Activated CD8-positive, alpha-beta memory T cell treated with anti-CD3 and anti-CD28 coated beads, Interleukin-2, amount 10 ng/mL, durations not matched to agents 7 days and 5 days (primary cell): Measurements from ENCODE around the gene PACRG. TPM values are rescaled to one million over a fixed set of nuclear protein-coding genes. Genes with fewer than 3 reads are reported as not detected.

Source experiments
- ATAC-seq: fragments of 150-1000 bp; cut with Tn5 transposase; one replicate; pipeline ENCODE4 v1.10.0; 2021; ENCODE audit warnings: moderate library complexity
- CTCF ChIA-PET: fragments of 350-600 bp; sonication (Branson Sonifier 250); formaldehyde crosslinking; loops from one replicate; lab custom pipeline; 2021; ENCODE audit warnings: antibody characterized with exemption; lab: Charles Lee
- DNase-seq: peaks from one replicate; pipeline ENCODE4 v3.0.0-alpha.2; 2020
- H3K27ac Mint-ChIP-seq: one replicate; pipeline ENCODE4 v1.8.0; 2021; ENCODE audit warnings: mild to moderate bottlenecking, mixed read lengths
- H3K27me3 Mint-ChIP-seq: one replicate; pipeline ENCODE4 v1.8.0; 2021; ENCODE audit warnings: mixed read lengths
- H3K36me3 Mint-ChIP-seq: one replicate; pipeline ENCODE4 v1.8.0; 2021; ENCODE audit warnings: mild to moderate bottlenecking, mixed read lengths
- H3K4me1 Mint-ChIP-seq: one replicate; pipeline ENCODE4 v1.8.0; 2021; ENCODE audit warnings: mixed read lengths
- H3K4me3 Mint-ChIP-seq: one replicate; pipeline ENCODE4 v1.8.0; 2021; ENCODE audit warnings: mild to moderate bottlenecking, moderate library complexity, mixed read lengths
- H3K9me3 Mint-ChIP-seq: one replicate; pipeline ENCODE4 v1.8.0; 2022; ENCODE audit warnings: low read depth, mixed read lengths
- total RNA-seq, 2 experiments: library from RNA; stranded (reverse); gene quantifications; one replicate each; pipeline ENCODE4 v1.2.3, GENCODE V29; 2021

The PACRG gene
- total RNA-seq, 2 experiments from 2014 or later, result not detected

GRCh38 chr6:163344411-163344810, 616.6 kb downstream of the PACRG start:
- Mint-ChIP-seq H3K4me3 (no peak overlapping the region), H3K9me3 (no peaks in the 10 kb centered on the region), H3K27me3 (no peaks in the 10 kb centered on the region), H3K4me1 (no peaks in the 10 kb centered on the region), H3K36me3 (no peaks in the 10 kb centered on the region), H3K27ac (no peak overlapping the region)
- DNase-seq (no peak), ATAC-seq (no peak)
- CTCF ChIA-PET, result interaction anchor here (0.7 kb wide), 1 partner anchor 324 kb away, joined by 3 read pairs; no protein-coding TSS in a partner anchor

GRCh38 chr6:163345931-163346330, 618.2 kb downstream of the PACRG start:
- H3K9me3 Mint-ChIP-seq, result no peaks in the 10 kb centered on the region
- CTCF ChIA-PET, result no interaction called here
- H3K27ac Mint-ChIP-seq, result no peak overlapping the region
- H3K27me3 Mint-ChIP-seq, result no peaks in the 10 kb centered on the region
- no peak for ATAC-seq
- H3K36me3 Mint-ChIP-seq, result no peaks in the 10 kb centered on the region
- DNase-seq, result no peak
- no peaks in the 10 kb centered on the region for H3K4me1 Mint-ChIP-seq
- H3K4me3 Mint-ChIP-seq, result no peak overlapping the region

GRCh38 chr6:163346497-163346961, 618.8 kb downstream of the PACRG start:
- Mint-ChIP-seq H3K9me3 (no peaks in the 10 kb centered on the region), H3K27me3 (no peaks in the 10 kb centered on the region), H3K27ac (no peak overlapping the region), H3K4me3 (no peak overlapping the region), H3K4me1 (no peaks in the 10 kb centered on the region), H3K36me3 (no peaks in the 10 kb centered on the region)
- no peak for DNase-seq
- ATAC-seq, result no peak
- CTCF ChIA-PET, result no interaction called here

GRCh38 chr6:163347021-163347446, 619.3 kb downstream of the PACRG start:
- CTCF ChIA-PET, result no interaction called here
- Mint-ChIP-seq H3K4me3 (no peak overlapping the region), H3K36me3 (no peaks in the 10 kb centered on the region), H3K4me1 (no peaks in the 10 kb centered on the region), H3K27me3 (no peaks in the 10 kb centered on the region), H3K27ac (no peak overlapping the region), H3K9me3 (no peaks in the 10 kb centered on the region)
- ATAC-seq (no peak), DNase-seq (no peak)

GRCh38 chr6:163348789-163349680, 621.3 kb downstream of the PACRG start:
- Mint-ChIP-seq H3K9me3 (no peaks in the 10 kb centered on the region), H3K4me3 (no peak overlapping the region), H3K27me3 (no peaks in the 10 kb centered on the region), H3K27ac (no peak overlapping the region), H3K36me3 (no peaks in the 10 kb centered on the region), H3K4me1 (no peaks in the 10 kb centered on the region)
- CTCF ChIA-PET, result no interaction called here
- DNase-seq (no peak), ATAC-seq (no peak)

- DNase-seq (no peak), ATAC-seq (no peak)
- Mint-ChIP-seq H3K27me3 (peaks cover 2% of the 10 kb centered on the region), H3K27ac (no peak overlapping the region), H3K4me3 (no peak overlapping the region), H3K36me3 (no peaks in the 10 kb centered on the region), H3K9me3 (no peaks in the 10 kb centered on the region), H3K4me1 (no peaks in the 10 kb centered on the region)
- CTCF ChIA-PET, result no interaction called here
Measured at GRCh38 chr6:163349696-163350095, 621.9 kb downstream of the PACRG start.

- DNase-seq, result no peak
- ATAC-seq, result no peak
- Mint-ChIP-seq H3K9me3 (no peaks in the 10 kb centered on the region), H3K36me3 (no peaks in the 10 kb centered on the region), H3K4me3 (no peak overlapping the region), H3K27ac (no peak overlapping the region), H3K27me3 (peaks cover 3% of the 10 kb centered on the region), H3K4me1 (no peaks in the 10 kb centered on the region)
- CTCF ChIA-PET, result no interaction called here
Measured at GRCh38 chr6:163351013-163351412, 623.2 kb downstream of the PACRG start.

GRCh38 chr6:163352011-163352685, 624.4 kb downstream of the PACRG start:
- Mint-ChIP-seq H3K36me3 (no peaks in the 10 kb centered on the region), H3K4me1 (no peaks in the 10 kb centered on the region), H3K27me3 (peaks cover 3% of the 10 kb centered on the region), H3K27ac (no peak overlapping the region), H3K9me3 (no peaks in the 10 kb centered on the region), H3K4me3 (no peak overlapping the region)
- ATAC-seq (no peak), DNase-seq (no peak)
- CTCF ChIA-PET, result no interaction called here

GRCh38 chr6:163352966-163353365, 625.2 kb downstream of the PACRG start:
- Mint-ChIP-seq H3K27ac (no peak overlapping the region), H3K9me3 (no peaks in the 10 kb centered on the region), H3K4me1 (no peaks in the 10 kb centered on the region), H3K27me3 (peaks cover 3% of the 10 kb centered on the region), H3K36me3 (no peaks in the 10 kb centered on the region), H3K4me3 (no peak overlapping the region)
- no peak for ATAC-seq
- CTCF ChIA-PET, result interaction anchor here (0.6 kb wide), 1 partner anchor 64 kb away, joined by 3 read pairs; no protein-coding TSS in a partner anchor
- DNase-seq, result no peak

- Mint-ChIP-seq H3K4me3 (no peak overlapping the region), H3K4me1 (no peaks in the 10 kb centered on the region), H3K27me3 (peaks cover 3% of the 10 kb centered on the region), H3K27ac (no peak overlapping the region), H3K36me3 (no peaks in the 10 kb centered on the region), H3K9me3 (no peaks in the 10 kb centered on the region)
- DNase-seq, result no peak
- CTCF ChIA-PET, result interaction anchor here (0.7 kb wide), 1 partner anchor 158 kb away, joined by 3 read pairs; no protein-coding TSS in a partner anchor
- no peak for ATAC-seq
Measured at GRCh38 chr6:163354085-163354484, 626.3 kb downstream of the PACRG start.

GRCh38 chr6:163354761-163355425, 627.1 kb downstream of the PACRG start:
- Mint-ChIP-seq H3K27me3 (peaks cover 3% of the 10 kb centered on the region), H3K9me3 (no peaks in the 10 kb centered on the region), H3K4me1 (no peaks in the 10 kb centered on the region), H3K27ac (no peak overlapping the region), H3K36me3 (no peaks in the 10 kb centered on the region), H3K4me3 (no peak overlapping the region)
- ATAC-seq (no peak), DNase-seq (no peak)
- CTCF ChIA-PET, result no interaction called here

GRCh38 chr6:163355426-163355991, 627.7 kb downstream of the PACRG start:
- CTCF ChIA-PET, result no interaction called here
- H3K27me3 Mint-ChIP-seq, result peaks cover 3% of the 10 kb centered on the region
- no peak overlapping the region for H3K27ac Mint-ChIP-seq
- H3K4me3 Mint-ChIP-seq, result no peak overlapping the region
- ATAC-seq (no peak), DNase-seq (no peak)
- H3K9me3 Mint-ChIP-seq, result no peaks in the 10 kb centered on the region
- no peaks in the 10 kb centered on the region for H3K36me3 Mint-ChIP-seq
- H3K4me1 Mint-ChIP-seq, result no peaks in the 10 kb centered on the region

GRCh38 chr6:163356324-163356723, 628.5 kb downstream of the PACRG start:
- no peaks in the 10 kb centered on the region for H3K9me3 Mint-ChIP-seq

More at GRCh38 chr6:163356324-163356723, 628.5 kb downstream of the PACRG start:
- Mint-ChIP-seq H3K27me3 (peaks cover 3% of the 10 kb centered on the region), H3K4me1 (no peaks in the 10 kb centered on the region), H3K4me3 (no peak overlapping the region), H3K27ac (no peak overlapping the region), H3K36me3 (no peaks in the 10 kb centered on the region)
- CTCF ChIA-PET, result no interaction called here
- ATAC-seq (no peak), DNase-seq (no peak)
